Measurements from ENCODE around the gene TCF4.

Gene TCF4

DNA sequence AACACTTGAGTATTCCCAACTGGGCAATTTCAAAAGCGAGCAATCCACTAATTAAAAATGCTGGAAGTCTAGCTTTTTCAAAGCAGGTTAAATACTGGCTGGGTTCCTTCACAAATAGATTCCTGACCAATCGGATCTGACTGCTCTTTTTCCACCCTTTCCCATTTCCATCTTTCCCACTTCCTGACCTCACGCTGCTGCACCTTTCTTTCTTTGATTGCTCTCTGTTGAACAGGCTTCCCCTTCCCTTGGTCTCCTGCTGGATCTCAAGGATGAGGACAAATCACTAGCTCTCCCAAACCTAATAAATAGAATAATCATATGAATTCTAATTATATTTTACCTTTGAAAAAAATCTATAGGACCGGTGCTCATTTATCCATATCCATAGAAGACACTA, 121.2 kb downstream of the TCF4 start:
- DNase-seq = no peak

DNA sequence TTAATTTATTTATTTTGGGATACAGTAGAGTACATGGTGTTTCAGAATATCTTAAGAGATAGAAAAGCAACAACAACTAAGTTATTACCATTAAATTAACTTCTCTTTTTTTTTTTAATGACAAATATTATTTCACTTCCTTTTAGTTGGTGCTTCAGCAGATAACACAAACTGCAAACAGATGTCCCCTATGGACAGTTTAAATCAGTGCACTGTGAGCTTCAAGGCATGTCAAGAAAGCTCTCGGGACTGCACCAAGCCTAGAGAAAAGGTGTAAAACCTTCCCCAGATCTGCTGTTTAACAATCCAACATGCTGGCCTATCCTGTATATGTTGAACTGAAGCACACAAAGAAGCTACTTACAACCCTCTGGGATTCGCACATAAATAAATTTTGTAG, 122.7 kb downstream of the TCF4 start:
- DNase-seq = no peak

DNA sequence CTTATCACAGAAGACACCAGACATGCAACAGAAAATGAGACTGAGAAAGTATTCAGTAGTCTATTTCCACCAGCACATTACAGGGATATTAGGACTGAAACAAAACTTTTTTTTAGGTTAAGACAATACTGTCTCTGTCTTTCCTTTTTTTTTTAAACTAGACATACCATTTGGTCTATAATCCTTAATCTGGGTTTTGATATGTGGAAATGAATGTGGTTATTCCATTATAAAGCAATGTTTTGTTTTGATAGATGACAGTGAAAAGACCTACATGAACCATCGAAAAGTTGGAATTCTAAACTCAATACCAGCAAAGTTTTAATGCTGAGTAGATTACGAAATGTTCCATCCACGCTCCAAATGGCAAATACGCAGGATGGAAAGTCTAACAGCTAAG, 123.4 kb downstream of the TCF4 start:
- DNase-seq = no peak

DNA sequence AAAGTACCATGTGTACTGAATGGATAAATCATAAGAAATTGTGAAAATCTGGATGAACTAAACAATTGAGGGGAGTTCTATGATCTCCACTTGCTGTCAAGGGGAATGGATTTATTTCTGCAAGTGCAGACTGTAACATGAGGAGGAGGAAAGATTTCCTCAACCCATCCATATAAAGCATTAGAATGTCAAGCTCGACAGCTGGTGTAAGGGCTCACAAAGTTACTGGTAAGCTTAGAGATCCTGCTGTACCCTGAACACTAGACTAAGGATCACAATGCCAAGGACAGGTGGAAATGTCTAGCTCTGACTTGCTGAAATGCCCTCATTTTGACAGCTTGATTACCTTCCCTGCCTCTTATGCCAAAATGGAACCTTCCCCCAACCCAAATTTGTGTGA, 125.3 kb downstream of the TCF4 start:
- peak; percentile 70 to 93 for DNase-seq

DNA sequence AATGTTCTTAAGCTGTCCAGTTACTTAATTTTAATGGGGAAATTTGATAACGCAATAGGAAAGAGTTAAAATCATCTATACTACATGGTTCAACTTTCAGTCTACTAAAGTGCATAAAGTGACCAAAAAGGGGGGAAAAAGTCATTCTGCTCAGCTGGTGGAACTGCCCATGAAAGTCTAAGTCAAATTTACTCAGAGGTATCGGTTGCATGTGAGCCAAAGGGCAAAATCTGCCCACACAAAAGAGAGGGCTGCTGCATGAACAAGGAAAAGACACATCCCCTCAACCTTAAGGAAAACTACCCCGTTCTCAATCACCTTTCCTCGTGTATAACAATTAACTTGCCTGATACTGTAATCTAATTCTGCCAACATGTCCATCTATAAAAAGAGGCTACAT, 126.1 kb downstream of the TCF4 start:
- no peak for DNase-seq

DNA sequence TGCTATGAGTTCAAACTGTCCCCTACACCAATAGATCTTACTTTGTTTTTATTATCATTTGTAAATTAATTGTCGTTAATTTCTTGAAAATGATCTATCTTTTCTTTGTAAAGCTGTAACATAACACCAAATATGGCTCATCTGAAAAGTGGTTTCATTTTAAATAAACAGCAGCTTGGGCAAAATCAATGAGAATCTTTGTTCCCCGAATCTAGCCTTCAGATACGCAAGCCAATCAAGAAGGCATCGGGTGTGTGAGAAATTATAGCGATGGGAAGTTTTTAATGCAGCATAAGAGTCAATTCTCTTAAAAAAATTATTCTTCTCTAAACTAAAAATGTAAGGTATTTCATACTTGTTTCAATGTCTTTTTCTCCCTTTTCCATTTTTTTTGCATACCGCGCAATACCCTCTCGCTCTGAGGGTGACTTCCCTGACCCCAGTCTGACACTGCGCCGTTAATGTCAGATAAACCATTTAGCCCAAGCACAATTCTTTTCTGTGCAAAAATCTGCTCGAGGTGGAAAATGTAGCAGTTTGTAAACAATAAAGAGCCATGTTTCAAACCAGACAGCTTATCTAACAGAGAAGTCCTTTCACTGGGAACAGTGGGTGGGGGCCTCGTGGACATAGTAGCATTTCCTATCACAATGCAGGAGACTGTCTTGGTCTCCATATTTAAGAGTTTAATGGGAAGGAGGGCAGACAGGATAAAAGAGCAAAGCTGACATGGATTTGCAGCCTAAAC, 129.4 kb downstream of the TCF4 start:
- no peak for DNase-seq

DNA sequence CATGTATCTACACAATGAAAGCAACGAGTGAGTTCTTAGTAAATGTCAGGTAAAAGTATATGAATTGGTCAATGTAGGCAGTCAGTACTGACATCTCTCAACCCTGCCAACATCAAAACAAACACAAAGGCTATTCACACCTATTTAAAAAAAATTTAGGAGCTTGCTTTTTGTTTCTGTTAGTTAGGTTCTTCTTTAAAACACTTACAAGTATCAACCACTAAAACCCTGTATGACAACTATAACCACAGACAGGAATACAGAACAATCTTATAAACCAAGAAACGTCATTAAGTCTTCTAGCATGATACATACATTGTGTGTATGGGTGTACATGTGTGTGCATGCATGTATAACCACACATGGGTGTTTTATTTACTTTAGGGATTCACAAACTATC, 131.0 kb downstream of the TCF4 start:
- DNase-seq = no peak

DNA sequence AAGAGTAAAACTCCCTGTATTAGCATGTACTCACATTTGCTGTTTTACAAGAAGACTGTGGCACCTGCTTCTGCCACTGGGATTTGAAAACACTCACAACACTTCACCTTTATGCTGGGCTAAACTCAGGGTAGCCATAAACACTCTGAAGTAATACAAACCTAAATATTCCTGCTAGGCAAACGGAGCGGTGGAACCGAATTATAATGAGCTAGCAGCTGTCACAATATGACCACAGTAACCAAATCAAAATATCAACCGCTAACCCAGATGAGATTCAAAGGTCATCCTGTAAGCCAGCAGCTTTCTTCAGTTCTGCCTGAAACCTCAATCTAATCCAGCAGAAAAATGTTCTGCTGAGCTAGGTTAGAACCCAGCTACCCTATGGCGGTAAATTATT, 132.1 kb downstream of the TCF4 start:
- peak in 1 of 2 experiments; percentile 30 for DNase-seq

DNA sequence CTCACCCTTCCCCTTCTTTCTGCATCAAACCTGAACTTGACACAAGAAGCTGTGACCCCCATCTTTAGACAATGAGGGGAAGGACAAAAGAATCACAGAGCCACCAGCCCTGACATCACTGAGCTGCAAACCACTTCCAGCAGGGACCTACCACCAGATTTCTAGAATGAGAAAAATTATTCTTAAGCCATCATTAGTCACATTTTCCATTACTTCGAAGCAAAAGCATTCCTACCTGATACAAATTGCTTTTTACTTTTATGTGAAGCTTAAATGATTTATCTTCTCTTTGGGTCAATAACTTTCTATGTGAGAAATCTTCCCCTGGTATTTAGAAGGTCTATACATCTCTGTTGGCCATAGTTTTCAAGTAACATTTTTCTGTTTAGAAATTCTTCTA, 134.8 kb downstream of the TCF4 start:
- DNase-seq = no peak

DNA sequence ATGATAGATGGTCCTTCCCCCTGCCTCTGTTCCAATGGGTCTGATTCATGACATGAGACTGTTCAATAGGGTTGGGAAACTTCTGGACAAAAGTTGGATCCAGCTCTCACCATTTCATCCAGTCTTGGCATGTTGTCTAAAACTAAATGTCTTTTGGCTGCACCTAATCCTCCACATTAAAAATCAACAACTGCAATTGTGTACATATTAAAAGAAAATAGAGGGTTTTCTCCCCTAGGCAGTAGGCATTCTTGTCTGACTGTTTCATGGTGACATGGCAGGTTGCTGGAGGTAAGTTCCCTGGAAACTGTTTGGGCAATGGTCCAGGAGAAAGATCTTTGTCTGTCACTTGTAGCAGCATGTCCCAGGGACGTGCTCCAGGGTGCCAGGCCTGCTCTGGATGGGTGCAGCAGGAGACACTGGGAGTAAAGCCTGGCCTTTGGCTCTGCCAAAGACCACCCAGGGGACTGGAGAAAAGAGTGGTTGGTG, 135.8 kb downstream of the TCF4 start:
- DNase-seq = no peak

DNA sequence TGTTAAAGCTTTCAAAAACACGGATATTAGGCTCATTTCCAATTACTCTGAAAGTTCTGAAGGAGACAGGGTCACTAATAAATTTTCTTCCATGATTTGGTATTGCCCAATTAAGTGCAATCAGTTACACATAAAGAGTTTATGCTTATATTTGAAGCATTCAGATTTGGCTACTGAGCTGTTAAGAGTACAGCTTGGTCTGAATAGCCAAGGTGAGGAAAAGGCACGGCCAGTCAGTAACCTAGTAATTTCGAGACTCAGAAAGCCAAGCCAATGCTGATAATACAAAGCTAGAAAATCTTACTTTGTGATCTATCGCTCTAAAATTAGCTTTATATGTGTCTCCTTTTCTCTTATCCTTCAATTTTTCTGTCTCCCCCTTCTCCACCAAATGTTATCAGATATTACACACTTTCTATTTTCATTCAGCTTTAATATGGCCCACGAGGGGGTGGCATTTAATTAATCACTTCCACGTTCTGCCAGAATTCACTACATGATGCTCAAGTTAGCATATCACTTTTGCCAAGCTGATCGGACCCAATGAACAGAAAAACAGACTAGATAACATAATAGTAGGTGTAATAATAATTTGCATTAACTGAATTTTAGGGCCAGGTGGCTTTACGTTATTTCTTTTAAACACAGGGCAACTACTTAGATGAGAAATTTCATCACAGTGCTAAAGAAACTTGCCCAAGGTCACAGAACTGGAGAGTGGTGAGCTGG, 138.4 kb downstream of the TCF4 start:
- DNase-seq = no peak

DNA sequence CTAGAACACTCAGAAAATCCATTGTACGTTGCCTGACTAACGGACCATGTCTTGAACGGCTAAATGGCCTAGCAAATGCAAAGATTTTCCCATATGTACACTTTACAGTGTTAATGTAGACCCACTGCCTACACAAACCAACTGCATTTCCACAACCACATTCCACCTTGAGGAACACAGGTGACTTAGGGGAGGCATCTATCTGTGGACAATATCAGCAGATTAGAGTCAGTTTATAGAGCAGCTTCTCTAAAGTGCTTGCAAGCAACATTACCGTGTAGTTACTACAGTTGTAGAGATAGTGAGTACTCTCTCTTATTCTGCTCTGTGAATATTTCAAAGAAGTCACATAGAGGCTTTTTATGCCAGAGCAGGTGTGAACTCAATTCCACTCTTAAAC, 139.6 kb downstream of the TCF4 start:
- DNase-seq = no peak

DNA sequence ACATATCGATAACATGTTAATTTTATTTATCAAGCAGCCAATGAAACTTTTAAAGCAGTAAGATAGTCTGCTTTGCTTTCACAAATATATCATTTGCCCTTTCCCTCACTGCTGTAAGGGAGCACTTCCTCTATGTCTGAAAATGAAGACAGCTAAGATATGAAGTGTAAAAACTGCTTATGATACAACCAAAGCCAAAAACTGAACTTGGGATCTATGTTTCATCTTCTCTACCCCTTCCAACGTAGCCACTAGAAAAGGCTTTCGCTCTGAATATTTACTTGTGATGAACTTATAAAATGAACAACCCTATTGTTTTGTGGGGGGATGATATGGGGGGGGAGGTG, 140.3 kb downstream of the TCF4 start:
- no peak for DNase-seq

DNA sequence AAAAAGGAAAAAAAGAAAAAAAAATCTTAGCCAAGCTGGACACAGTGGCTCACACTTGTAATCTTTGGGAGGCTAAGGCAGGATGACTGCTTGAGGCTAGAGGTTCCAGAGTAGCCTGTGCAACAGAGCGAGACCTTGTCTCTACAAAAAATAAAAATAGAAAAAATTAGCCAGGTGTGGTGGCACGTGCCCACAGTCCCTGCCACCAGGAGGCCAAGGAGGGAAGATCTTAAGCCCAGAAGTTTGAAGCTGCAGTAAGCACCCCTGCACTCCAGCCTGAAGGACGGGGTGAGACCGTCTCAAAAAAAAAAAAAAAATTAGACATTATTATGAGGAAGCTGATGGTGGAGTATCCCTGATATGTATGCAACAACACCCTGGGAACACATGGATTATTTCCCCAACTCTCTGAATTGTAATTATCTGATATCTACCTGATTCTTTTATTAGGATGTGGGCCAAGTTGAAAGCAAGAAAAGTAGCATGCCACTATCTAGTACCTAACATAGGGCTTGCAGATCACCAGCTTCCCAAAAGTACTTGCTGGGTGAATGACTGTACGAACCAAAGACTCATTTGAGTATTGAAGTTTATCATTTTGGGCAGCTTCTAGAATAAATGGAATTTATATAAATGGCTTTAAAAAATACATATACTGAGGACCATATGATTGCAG, 140.9 kb downstream of the TCF4 start:
- DNase-seq = no peak

DNA sequence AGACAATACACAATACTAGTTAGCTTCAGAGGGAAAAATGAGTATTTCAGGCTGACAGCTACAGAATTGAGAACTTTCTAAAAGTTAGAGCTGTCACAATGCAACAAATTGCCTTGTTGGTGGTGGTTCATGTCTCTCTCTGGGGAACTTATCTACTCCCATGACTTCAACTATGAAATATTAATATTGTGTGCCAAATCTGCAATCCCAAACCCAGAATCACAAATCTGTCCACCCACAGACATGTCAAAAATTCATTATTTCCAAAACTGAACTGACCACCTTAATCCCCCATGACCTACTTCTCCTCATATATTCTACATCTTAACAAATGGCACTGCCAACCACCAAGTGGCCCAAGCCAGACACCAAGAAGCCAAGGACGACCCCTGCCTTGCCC, 143.5 kb downstream of the TCF4 start:
- no peak for DNase-seq

DNA sequence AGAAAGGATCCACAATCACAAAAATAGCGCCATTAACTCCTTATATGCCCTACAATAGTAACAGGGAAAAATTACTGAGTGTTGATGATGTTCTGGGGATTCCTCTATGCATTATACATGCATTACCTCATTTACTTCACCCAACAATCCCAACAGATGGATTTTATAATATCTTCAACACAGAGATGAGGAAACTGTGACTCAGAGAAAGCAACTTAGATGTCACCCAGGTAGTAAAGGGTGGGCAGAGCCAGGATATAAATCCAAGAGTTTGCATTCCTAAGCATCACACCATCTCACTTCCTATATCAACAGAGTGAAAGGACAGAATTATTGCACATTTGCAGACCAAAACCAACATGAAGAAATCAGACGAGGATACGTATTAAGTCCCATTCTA, 144.2 kb downstream of the TCF4 start:
- DNase-seq = no peak

DNA sequence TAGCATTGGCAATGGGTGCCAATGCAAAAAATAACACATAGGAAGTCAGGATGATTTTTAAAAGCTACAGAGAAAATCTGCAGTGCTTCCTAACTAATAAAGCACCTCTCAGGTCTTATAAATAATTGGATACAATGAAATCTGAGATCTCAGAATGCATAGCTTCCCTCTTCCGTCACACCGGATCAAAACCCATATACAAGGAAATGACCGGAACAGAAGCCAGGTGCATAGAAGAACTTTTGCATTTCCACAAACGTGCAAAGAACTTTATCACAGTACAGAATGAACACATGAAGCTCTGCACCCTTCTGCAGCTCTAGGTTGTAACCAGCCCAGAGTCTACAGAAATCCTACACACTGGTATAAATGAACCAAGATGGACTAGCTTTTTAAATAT, 145.4 kb downstream of the TCF4 start:
- no peak for DNase-seq

DNA sequence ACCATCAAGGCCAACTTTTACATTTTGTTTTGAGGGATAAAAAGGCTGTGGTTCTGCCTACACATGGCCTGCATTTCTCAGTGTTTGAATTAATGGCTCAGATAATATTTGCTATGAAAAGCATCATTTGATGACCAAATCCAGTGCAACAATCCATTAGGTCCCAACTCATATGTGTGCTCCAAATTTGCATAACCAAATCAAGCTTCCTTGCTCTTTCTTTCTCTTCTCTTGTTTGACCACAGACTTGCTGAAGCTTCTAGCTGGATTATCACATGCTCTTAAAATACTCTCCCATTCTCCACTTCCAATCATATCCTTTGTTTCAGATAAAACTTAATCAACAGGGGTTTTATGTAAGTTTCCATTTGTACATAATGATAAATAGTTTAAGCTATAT, 147.0 kb downstream of the TCF4 start:
- DNase-seq = no peak

DNA sequence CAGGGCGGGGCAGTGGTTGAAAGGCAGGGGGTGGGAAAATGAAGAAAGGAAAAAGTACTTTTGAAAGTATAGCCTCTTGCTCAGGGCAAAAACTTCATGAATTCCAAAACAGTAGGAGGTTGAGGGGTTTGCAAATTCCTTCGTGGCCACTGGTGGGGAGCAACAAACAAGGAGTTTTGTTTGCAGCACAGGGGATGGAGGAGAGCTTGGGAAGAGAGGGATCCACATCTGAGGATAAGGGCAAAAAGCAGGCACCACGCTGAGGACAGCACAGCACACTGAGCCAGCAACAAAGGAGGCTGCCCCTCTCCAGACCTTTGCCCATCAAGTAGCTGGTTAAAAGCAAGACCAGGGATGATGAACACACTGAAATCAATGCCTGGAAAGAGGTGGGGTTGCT, 148.9 kb downstream of the TCF4 start:
- no peak for DNase-seq

DNA sequence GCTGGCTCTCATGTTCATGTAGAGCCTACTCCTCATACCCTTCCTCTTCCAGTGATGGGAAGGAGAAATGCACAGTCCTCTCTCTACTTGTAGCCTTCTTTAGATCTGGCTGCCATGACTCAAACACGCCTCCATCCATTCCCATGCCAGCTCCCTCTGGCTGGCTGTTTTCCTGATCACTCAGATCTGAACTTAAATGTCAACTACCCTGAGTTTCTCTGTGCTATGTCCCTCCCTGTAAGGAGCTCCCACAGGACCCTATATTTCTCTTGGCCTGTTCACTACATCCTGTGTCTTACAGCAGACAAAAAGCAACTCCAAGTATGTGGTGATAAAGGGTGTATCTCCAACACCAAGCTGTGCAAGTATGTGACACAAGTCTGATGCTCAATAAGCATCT, 152.4 kb downstream of the TCF4 start:
- DNase-seq = no peak

DNA sequence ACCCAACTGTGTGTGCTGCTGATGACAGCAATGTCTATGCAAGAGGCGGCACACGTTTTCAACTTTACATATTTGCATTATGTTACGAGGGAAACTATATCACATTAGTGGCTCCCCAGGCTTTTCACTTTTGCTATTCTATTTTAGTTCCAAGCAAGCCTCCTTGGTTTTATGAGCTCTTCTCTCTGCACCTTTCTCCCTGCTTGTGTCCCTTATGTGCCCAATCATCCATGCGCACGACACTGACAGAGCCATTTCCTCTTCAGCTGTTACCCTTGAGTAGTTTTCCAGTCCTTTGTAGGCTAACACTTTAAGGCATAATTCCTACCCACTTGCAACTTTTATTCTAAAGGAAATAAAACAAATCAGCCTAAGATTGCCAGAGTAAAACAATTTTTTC, 154.3 kb downstream of the TCF4 start:
- DNase-seq = no peak

DNA sequence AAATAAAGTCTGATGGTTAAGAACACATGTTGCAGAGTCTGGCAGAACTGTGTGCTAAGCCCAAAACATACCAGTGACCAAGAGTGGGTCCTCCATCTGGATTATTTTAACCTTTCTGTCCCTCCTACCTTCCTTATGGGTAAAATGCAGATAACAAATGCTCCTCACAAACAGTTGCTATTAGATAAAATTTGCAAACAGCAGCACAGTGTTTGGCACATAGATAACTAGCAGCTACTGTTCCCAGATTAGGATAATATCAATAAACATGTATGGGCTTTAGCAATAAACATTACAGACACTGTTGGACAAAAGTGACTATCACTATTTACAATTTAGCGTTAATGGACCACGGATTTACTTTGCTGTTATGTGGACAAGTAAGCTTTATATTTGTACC, 154.9 kb downstream of the TCF4 start:
- DNase-seq = no peak

DNA sequence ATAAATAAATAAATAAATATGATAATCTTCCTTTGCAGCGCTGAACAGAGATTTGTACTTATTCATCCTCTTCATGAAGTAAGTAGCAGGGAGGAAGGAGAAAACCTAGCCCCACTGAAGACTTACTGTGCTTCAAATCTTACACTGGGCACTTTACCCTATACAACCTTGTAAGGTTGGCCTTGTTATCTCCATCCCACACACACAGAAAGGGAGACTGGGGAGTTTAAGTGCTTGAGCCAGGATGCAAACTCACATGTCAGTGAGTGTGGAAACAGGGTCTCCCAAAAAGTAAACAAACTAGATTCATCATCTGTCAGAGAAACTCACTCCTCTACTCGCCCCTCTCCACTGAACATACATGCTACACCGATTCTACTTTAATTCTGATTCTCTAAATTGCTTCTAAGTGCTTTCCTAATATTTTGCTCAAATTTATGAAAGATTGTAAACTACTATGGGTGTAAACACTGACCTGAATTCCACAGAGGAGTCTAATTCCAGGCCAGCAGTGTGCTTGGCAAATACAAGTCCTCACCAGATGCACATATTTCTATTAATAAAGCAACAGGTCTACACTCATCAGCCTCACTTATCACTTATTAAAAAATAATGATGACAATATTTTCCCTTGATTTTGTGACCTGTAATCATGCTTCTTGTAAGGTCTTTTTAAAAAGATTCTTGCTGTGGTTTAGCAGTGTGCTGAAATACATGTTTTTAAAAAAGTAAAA, 155.5 kb downstream of the TCF4 start:
- DNase-seq = no peak

DNA sequence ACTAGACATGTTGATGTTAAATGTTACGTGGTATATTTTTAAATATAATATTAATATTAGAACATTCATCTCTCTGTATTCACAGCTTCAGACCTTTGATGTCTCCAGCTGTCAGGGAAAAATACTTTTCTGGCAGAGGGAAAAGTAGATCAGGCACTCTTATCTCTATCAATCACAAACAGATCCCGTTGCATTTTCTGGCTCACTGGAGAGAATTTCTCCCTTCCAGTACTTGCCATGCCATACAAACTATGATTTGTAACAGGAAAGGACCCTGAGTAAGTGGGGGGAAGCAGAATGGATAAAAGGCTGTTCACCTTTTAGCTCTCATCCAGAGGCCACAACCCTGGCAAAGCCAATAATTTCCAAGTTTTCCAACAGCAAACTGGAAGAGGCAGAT, 158.0 kb downstream of the TCF4 start:
- no peak for DNase-seq

Measured in NCI-H524 (cell line).